Endothelial cell of umbilical vein (primary cell): ENCODE data around the gene ABCB9.

Experiments used
- EZH2 ChIP-seq: IDR thresholded peaks from 2 replicates; pipeline ENCODE4 v1.6.1; 2012; ENCODE audit warnings: borderline replicate concordance, low read depth, mild to moderate bottlenecking, moderate library complexity, low read length, inconsistent platforms; ENCODE audit not compliant: severe bottlenecking
- FOS ChIP-seq: IDR thresholded peaks from 2 replicates; pipeline ENCODE4 v1.6.1; 2011; ENCODE audit warnings: mild to moderate bottlenecking, low read length, moderate library complexity, borderline replicate concordance; ENCODE audit not compliant: insufficient read depth
- POLR2A ChIP-seq: IDR thresholded peaks from 2 replicates; pipeline ENCODE4 v1.6.1; 2012; ENCODE audit warnings: low read depth, mild to moderate bottlenecking, control low read depth, low read length
- POLR2AphosphoS5 ChIP-seq: IDR thresholded peaks from 2 replicates; pipeline ENCODE4 v1.6.1; 2012; ENCODE audit warnings: low read depth, mild to moderate bottlenecking, control low read depth, low read length, moderate library complexity; ENCODE audit not compliant: insufficient read depth
- TF ChIP-seq, protein P1 (sequence below), 2 donors: IDR thresholded peaks; 1 replicate in 1 of 2; 2 replicates in 1 of 2; pipeline ENCODE4 v1.5.1; 2011; ENCODE audit warnings: low read length in 2 of 2, mild to moderate bottlenecking in 2 of 2, moderate library complexity in 2 of 2, control low read depth in 1 of 2, inconsistent platforms in 1 of 2, low read depth in 1 of 2; ENCODE audit not compliant: insufficient read depth in 1 of 2; ENCODE audit errors: extremely low read depth in 1 of 2
- TF ChIP-seq, protein P2 (sequence below): IDR thresholded peaks from 2 replicates; pipeline ENCODE4 v1.6.1; 2011; ENCODE audit not compliant: insufficient read depth, insufficient read length

DNA sequence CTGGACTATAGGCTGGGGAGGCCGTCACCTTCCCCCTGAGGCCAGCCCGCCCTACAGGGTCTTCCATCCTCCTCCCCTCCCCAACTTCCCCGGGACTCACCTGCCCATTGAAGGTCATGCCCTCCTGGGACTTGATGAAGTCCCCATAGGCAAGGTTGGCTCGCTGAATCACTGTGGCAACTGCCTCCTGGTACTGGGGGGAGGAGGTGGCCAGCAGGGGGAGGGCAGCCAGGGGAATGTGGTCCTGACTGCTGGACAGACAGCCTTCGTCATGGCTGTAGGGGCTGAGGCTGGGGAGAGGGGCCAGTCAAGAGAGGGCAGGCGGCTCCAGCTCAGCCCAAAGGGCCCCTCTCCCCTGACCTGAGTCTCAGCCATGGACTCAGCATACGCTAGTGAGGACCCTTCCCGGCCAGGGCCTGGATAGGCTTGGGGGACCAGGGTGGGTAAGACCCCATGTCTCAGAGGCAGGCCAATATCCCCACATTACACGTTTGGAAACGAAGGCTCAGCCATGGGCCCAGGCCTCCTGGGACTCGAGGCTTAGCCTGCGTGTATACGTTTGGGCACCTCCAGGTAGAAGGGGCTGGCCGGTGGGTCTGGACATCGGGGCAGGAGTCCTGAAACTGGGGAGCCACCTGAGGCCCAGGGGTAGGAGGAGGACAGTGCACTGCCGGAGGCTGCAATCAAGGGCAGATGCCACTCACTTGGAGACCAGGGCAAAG lies 30.5 kb upstream of the ABCB9 start:
- no peak for TF ChIP-seq POLR2A
- TF ChIP-seq, protein P1, sequence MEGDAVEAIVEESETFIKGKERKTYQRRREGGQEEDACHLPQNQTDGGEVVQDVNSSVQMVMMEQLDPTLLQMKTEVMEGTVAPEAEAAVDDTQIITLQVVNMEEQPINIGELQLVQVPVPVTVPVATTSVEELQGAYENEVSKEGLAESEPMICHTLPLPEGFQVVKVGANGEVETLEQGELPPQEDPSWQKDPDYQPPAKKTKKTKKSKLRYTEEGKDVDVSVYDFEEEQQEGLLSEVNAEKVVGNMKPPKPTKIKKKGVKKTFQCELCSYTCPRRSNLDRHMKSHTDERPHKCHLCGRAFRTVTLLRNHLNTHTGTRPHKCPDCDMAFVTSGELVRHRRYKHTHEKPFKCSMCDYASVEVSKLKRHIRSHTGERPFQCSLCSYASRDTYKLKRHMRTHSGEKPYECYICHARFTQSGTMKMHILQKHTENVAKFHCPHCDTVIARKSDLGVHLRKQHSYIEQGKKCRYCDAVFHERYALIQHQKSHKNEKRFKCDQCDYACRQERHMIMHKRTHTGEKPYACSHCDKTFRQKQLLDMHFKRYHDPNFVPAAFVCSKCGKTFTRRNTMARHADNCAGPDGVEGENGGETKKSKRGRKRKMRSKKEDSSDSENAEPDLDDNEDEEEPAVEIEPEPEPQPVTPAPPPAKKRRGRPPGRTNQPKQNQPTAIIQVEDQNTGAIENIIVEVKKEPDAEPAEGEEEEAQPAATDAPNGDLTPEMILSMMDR (IDR thresholded peaks at IDR 0.05; ENCODE audit: extremely low read depth in 1 of 2, insufficient read depth in 1 of 2, low read depth in 1 of 2, low read length in 2 of 2), result no peak
- TF ChIP-seq EZH2, result no peak
- TF ChIP-seq, protein P2, sequence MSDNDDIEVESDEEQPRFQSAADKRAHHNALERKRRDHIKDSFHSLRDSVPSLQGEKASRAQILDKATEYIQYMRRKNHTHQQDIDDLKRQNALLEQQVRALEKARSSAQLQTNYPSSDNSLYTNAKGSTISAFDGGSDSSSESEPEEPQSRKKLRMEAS, result no peak
- TF ChIP-seq FOS, result no peak
- no peak for TF ChIP-seq POLR2AphosphoS5
